Measurements from ENCODE around the gene TM4SF20. TPM values are rescaled to one million over a fixed set of nuclear protein-coding genes. Genes with fewer than 3 reads are reported as not detected.

TM4SF20 gene
- total RNA-seq, 1 experiment from 2014 or later: not detected

DNA sequence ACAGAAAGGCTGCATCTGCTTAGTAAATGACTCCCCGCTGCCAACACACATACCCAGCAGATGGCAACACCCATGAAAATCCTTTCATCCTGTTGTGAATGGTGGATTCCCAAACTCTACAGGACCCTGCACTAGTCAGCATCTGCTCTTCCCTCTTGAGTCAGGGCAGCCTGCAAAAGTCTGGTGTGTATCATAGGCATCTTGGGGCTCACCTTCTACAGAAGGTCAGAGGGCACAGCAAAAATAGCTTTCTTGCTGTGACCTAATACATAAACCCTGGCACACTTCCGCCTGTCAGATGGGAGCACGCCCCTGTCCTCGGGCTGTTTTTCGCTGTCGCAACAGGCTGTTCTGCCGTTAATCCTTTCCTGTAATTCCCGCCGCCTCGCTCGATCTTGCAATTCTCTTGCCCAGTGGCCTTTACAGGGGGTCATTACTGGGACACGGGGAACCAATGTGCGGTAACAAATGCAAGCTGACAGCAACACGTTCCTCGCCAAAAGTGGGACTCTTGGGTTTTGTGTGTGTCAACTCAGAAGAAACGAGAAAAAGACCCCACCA, 28.6 kb upstream of the TM4SF20 start:
- ChIA-PET POLR2A (ENCODE audit: low non-redundant PET) (interaction anchor here (0.7 kb wide), 1 partner anchor 77 kb away, joined by 7 read pairs; no protein-coding TSS in a partner anchor), CTCF (interaction anchor here (0.6 to 2.4 kb wide), 4 partner anchors 34 to 568 kb away, joined by 3 to 23 read pairs (median 6); no protein-coding TSS in a partner anchor)
- peak; percentile 93 for DNase-seq (ENCODE audit: low spot score)
- Histone ChIP-seq H3K4me3 (ENCODE audit: low read depth, low read length, poor library complexity, severe bottlenecking) (no peak overlapping the region), H3K4me1 (ENCODE audit: insufficient read depth, low read length, poor library complexity, severe bottlenecking) (peaks cover 39% of the 10 kb centered on the region), H3K9me3 (ENCODE audit: low read depth, low read length, poor library complexity, severe bottlenecking) (no peaks in the 10 kb centered on the region), H3K27ac (ENCODE audit: low read depth, low read length, poor library complexity, severe bottlenecking) (peak overlapping the region; percentile 95), H3K36me3 (ENCODE audit: insufficient read depth, low read length, poor library complexity, severe bottlenecking) (no peaks in the 10 kb centered on the region), H3K27me3 (replicated peaks; ENCODE audit: insufficient read depth, low read depth, low read length, poor library complexity) (no peaks in the 10 kb centered on the region)
- no TSS peak for BruUV-seq (replicated peaks)
- intact Hi-C loops (cut with micrococcal nuclease; ENCODE audit: unreplicated experiment): loop anchor here (2.0 to 5.0 kb wide), 3 partner anchors 65 to 531 kb away; partner anchors contain the start of gene AGFG1
- no peak for TF ChIP-seq EZH2 (IDR thresholded peaks at IDR 0.05; ENCODE audit: borderline replicate concordance, low read depth, low read length, poor library complexity, severe bottlenecking)
- TF ChIP-seq, protein P1, sequence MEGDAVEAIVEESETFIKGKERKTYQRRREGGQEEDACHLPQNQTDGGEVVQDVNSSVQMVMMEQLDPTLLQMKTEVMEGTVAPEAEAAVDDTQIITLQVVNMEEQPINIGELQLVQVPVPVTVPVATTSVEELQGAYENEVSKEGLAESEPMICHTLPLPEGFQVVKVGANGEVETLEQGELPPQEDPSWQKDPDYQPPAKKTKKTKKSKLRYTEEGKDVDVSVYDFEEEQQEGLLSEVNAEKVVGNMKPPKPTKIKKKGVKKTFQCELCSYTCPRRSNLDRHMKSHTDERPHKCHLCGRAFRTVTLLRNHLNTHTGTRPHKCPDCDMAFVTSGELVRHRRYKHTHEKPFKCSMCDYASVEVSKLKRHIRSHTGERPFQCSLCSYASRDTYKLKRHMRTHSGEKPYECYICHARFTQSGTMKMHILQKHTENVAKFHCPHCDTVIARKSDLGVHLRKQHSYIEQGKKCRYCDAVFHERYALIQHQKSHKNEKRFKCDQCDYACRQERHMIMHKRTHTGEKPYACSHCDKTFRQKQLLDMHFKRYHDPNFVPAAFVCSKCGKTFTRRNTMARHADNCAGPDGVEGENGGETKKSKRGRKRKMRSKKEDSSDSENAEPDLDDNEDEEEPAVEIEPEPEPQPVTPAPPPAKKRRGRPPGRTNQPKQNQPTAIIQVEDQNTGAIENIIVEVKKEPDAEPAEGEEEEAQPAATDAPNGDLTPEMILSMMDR (conservative IDR thresholded peaks at IDR 0.05; ENCODE audit: low read depth, low read length): peak; percentile 38

DNA sequence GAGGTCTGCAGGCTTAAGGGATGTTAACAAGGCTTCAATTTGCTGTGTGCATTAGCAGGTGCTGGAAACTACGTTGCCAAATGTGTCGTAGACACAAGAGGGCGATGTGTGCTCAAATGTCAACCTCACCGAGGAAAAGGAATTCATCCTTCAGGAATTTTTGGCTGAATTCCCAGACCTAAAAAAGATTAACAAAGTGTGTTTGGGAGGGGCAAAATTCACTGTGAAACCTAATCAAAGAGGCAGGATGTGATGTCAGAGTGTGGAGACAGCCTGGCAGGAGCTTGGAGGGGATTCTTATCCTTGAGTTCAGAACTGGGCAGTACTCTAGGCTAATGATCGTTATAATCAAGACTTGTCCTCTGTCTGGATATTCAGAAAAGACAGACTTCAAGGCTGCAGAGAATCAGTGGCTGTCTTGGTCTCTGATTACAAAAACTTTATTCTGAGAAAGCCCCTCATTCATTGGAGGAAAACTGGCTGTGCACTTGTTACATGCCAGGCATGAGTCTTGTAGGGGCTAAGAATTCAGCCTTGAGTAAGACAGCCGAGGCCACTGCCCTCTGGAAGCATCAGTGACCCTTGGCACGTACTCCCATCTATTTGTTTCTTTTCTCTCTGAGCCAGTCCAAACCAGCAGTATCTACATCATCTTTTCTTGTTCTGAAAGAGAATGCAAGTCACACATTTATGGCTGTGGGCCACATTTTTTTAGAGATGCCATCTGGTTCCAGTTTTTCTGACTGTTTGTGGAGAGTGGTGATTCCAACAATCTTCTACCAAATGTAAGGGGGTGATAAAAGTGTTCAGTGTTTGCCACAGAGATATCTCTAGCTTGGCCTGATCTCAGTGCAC, 27.3 kb upstream of the TM4SF20 start:
- no peaks in the 10 kb centered on the region for H3K9me3 ChIP-seq (ENCODE audit: low read depth, low read length, poor library complexity, severe bottlenecking)
- POLR2A ChIA-PET (ENCODE audit: low non-redundant PET): interaction anchor here (0.6 kb wide), 2 partner anchors 8 to 401 kb away, joined by 3 to 6 read pairs; no protein-coding TSS in a partner anchor
- no peak overlapping the region for H3K4me3 ChIP-seq (ENCODE audit: low read depth, low read length, poor library complexity, severe bottlenecking)
- DNase-seq (ENCODE audit: low spot score): peak; percentile 99
- BruUV-seq (replicated peaks): TSS peak; percentile 97
- no peaks in the 10 kb centered on the region for H3K27me3 ChIP-seq (replicated peaks; ENCODE audit: insufficient read depth, low read depth, low read length, poor library complexity)
- CTCF ChIA-PET: interaction anchor here (0.6 to 2.4 kb wide), 5 partner anchors 9 to 457 kb away, joined by 3 to 23 read pairs (median 4); no protein-coding TSS in a partner anchor
- peaks cover 30% of the 10 kb centered on the region for H3K4me1 ChIP-seq (ENCODE audit: insufficient read depth, low read length, poor library complexity, severe bottlenecking)
- no peak for TF ChIP-seq EZH2 (IDR thresholded peaks at IDR 0.05; ENCODE audit: borderline replicate concordance, low read depth, low read length, poor library complexity, severe bottlenecking)
- TF ChIP-seq, protein P1 (conservative IDR thresholded peaks at IDR 0.05; ENCODE audit: low read depth, low read length): peak; percentile 89
- intact Hi-C loops (cut with micrococcal nuclease; ENCODE audit: unreplicated experiment): loop anchor here (1.0 to 5.0 kb wide), 4 partner anchors 66 to 532 kb away; partner anchors contain the start of gene AGFG1
- H3K27ac ChIP-seq (ENCODE audit: low read depth, low read length, poor library complexity, severe bottlenecking): peak overlapping the region; percentile 95
- no peaks in the 10 kb centered on the region for H3K36me3 ChIP-seq (ENCODE audit: insufficient read depth, low read length, poor library complexity, severe bottlenecking)

DNA sequence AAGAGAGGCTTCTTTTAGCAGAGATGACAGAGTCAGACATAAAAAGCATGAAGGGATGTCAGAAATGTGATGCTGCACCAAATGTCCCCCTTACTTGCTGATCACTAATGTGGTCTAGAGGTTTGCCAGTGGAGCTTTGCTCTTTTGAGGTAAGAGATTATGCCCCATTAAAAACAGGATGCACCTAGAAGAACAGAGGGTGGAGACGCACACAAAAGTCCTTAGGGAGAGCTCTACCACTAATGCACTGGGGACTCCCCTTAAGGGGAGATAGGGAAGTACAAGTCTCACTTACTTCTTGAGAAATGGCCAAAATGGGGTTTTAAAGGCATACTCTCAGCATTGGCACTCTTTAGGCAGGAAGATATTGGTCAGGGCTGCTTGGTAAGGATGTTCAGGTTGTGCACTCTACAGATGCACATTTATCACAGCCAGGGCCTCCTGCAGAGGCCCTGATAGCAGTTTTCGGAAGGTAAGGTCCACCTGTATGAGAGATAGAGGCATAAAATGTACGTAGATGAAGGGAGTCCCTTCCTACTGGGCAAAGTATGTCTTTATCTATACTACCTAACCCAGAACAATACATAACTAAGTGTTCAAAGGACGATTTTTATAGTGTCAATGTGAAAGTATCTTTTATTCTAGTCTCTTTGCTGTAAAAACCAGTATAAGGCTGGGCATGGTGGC, 25.6 kb upstream of the TM4SF20 start:
- Histone ChIP-seq H3K4me1 (ENCODE audit: insufficient read depth, low read length, poor library complexity, severe bottlenecking) (peaks cover 22% of the 10 kb centered on the region), H3K36me3 (ENCODE audit: insufficient read depth, low read length, poor library complexity, severe bottlenecking) (no peaks in the 10 kb centered on the region), H3K4me3 (ENCODE audit: low read depth, low read length, poor library complexity, severe bottlenecking) (no peak overlapping the region), H3K27ac (ENCODE audit: low read depth, low read length, poor library complexity, severe bottlenecking) (no peak overlapping the region), H3K9me3 (ENCODE audit: low read depth, low read length, poor library complexity, severe bottlenecking) (no peaks in the 10 kb centered on the region), H3K27me3 (replicated peaks; ENCODE audit: insufficient read depth, low read depth, low read length, poor library complexity) (no peaks in the 10 kb centered on the region)
- ChIA-PET POLR2A (ENCODE audit: low non-redundant PET) (no interaction called here), CTCF (interaction anchor here (0.9 kb wide), 1 partner anchor 31 kb away, joined by 5 read pairs; no protein-coding TSS in a partner anchor)
- no peak for TF ChIP-seq EZH2 (IDR thresholded peaks at IDR 0.05; ENCODE audit: borderline replicate concordance, low read depth, low read length, poor library complexity, severe bottlenecking)
- TF ChIP-seq, protein P1 (conservative IDR thresholded peaks at IDR 0.05; ENCODE audit: low read depth, low read length): no peak
- peak; percentile 49 for DNase-seq (ENCODE audit: low spot score)
- intact Hi-C loops (cut with micrococcal nuclease; ENCODE audit: unreplicated experiment): loop anchor here (2.0 to 5.0 kb wide), 3 partner anchors 68 to 480 kb away; partner anchors contain the start of gene AGFG1
- BruUV-seq (replicated peaks): no TSS peak

Measured in A673 (cell line).